ENCODE results near the gene GLP1R.

- TF ChIP-seq CTCF (IDR thresholded peaks at IDR 0.05) (no peak), TCF7L2 (IDR thresholded peaks at IDR 0.05; ENCODE audit: low read depth, low read length) (no peak)
Measured at GRCh38 chr6:39009476-39009875, 39.1 kb upstream of the GLP1R start.

Measured in Panc1 (cell line).